NOMO-1 treated with dmso at 0.1 percent for 144 hours (cell line): ENCODE data around the gene TTC9.

Experiments used
- DNase-seq: peaks from one replicate; lab custom pipeline; 2025; ENCODE audit not compliant: unreplicated experiment; lab: John Stamatoyannopoulos, UW

The TTC9 gene

GRCh38 chr14:70641548-70642302, at the start of gene TTC9:
TSS of gene TTC9 (plus strand) at chr14:70641916. CDS start at chr14:70642130, 214 bp downstream.
- DNase-seq, result no peak

- DNase-seq, result no peak
Observed at GRCh38 chr14:70594461-70594860, 47.3 kb upstream of the TTC9 start.

- DNase-seq, result no peak
Observed at GRCh38 chr14:70595443-70596185, 46.1 kb upstream of the TTC9 start.

- no peak for DNase-seq
Observed at GRCh38 chr14:70597731-70598130, 44.0 kb upstream of the TTC9 start.

- no peak for DNase-seq
Observed at GRCh38 chr14:70599345-70599744, 42.4 kb upstream of the TTC9 start.

DNA sequence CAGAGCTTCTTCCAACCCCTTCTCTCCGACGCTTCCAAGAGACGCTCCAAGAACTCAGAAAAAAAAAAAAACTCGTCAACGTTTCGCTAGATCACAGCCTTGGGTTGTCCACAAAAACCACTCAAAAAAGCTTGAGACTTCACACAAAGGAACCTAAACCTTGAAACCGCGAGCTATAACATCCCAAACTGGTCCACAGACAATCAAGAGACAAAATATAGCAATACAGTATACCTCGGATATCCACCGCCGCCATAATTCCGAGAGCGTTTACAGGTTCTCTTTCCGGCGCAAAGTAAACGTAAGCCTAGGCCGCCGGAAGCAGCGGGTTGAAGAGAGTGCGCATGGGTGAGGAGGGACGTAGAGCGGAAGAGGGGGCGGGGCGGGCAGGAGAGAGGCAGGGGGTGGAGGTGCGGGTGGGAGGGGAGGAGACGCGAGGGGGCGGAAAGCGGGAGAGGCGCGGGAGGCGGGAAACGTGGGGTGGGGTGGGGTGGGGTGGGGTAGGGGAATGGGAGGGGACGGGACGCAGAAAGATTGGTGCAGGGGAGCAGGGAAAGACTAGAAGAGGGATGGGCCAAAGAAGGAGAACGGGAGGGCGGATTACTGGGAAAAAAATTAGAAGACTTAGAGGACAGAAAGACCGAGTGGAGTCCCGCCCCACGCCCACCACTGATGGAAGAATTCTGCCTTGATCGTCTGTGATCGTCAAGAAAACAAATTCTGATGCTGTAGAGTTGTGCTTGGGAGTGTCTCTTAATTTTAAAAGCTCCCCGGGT, 41.1 kb upstream of the TTC9 start, which contains the start of gene MED6:
Gene MED6 (minus strand): TSS at position 274 of the 776 bp plus-strand sequence. CDS start 18 bp downstream, at position 256.
- peak; percentile 97 for DNase-seq

DNA sequence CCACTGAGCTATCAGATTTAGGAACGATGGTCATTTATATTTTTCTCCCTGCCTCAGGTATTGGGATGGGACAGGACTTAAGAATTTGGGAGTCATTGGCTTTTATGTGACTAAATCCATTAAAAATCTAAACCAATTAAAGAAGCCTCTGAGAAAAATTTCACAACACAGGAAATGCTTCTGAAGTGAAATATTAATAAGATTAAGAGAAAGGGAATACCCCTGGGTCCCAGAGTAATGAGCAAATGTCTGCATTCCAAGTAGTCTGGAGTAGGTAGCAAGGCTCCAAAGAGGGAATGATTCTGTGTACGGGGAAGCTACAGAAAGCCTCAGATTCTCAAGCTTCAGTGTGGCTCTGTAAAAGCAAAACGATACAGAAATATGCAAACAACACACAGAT, 40.6 kb upstream of the TTC9 start:
- DNase-seq, result no peak

DNA sequence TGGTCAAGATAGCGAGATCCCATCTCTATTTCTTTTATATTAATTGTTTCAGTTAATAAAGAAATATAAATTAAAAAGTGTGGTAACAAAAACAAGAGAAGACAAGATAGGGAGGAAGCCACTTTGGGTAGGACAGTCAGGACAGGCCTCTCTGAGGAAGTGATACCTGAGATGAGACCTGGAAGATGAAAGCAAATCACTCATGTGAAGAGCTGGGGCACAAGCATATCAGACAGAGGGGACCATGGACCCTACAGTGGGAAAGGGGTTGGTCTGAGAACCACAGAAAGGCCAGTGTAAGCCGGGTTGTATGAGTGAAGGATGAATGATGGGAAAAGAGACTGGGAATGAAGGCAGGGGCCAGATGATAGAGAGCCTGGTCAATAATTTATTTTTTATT, 39.5 kb upstream of the TTC9 start:
- no peak for DNase-seq

GRCh38 chr14:70611216-70611615, 30.5 kb upstream of the TTC9 start:
- DNase-seq, result no peak

GRCh38 chr14:70616646-70617045, 25.1 kb upstream of the TTC9 start:
- no peak for DNase-seq

DNA sequence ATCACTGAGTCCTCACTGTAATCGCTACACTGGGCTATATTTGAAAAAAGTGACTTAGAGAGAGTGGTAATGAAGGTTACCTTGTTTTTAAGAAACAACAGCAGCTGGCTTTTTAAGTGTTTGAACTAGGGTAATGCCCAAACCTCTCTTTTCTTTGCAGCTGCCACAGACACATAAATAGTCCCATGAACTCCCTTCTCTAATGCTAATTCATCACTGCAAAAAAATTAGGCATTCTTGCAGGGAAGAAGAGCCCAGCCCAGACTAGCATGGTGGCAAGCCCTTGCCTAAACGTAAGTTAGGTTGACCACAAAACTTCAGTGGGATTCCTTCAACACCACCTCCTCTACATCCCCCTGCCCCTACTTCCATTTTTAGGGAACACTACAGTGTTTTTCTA, 23.4 kb upstream of the TTC9 start:
- DNase-seq, result no peak

DNA sequence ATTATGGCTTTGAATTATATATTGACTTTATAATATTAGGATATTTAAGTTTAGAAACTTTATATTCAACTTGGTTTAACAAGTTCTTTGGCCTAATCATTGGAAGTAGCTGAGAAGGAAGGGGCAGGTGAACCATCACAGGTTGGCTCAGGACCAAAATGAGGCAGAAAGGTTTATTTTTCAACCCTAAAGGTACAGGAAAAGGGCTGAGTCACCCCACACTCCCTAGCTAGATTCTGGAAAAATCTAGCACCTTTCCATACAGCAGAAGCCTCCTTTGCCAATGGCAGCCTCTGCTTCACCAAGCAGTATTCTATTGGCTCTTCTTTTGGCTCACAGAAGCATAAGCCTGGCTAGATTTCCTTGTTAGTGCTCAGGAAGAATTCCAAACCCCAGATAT, 22.0 kb upstream of the TTC9 start:
- DNase-seq, result no peak

DNA sequence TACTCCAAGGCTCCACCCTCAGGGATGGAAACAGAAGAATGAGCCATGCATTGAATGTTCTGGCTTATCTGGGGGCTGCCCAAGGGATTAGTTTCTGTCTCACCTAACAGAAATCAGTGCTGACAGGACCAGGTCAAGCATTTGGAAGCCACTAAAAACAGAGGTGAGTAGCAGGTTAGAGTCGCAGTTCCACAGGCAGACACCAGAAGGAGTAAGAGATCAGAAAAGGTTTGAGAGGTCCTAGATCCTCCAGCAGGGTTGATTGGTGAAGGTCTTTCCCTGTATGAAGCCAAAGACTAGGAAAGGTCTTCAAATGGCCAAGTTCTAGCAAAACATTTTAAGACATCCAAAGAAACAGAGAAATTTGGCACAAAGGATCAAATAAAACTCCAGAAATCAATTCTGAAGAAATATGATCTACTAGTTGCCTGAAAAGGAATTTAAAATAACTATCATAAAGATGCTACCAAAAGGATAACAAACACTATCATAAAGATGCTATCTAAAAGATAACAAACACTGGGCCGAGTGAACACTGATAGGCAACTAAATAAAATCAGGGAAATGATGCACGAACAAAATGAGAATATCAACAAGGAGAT, 19.5 kb upstream of the TTC9 start:
- peak; percentile 19 for DNase-seq

DNA sequence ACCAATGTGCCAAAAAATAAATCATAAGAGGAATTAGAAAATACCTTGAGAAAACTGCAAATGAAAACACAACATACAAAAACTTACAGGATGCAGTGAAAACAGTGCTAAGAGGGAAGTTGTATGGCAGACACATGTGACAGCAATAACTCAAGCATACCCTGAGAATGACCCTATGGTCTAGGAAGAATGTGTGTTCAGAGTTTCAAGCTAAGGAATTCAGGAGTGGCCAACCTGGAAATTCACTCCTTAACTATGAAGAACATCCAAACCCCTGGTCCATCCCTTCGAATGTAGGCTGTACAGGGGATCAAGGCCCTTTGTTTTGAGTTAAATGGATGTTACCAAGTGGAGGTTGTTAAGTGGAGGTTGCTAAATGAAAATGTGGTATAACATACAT, 16.7 kb upstream of the TTC9 start:
- no peak for DNase-seq

GRCh38 chr14:70631948-70632347, 9.8 kb upstream of the TTC9 start:
- no peak for DNase-seq

DNA sequence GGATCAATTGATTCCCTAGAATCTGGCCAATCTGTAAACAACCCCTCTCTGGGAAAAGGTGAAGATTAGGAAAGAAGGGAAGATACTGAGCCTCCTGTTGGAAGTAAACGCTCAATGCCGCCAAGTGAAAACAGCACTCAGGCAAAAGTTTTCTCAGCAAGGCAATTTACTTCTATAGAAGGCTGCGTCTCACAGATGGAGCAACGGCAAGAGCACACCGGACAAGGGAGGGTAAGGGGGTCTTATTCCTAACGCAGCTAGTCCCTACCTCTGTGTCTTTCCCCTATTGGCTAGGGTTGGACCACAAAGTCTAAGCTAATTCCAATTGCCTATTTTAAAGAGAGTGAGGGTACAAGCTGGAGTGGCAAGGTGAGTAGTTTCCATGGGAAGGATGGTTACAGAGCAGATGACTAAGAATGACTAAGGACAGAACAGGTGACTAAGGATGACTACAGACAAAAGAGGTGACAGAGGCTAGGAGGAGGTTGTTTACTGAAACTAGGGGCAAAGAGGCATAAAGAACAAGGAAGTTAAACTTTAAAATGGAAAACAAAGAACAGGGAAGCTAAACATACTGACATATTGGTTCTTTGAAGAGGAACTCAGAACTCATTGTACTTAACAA, 5.6 kb upstream of the TTC9 start:
- DNase-seq, result no peak

GRCh38 chr14:70638416-70638815, 3.3 kb upstream of the TTC9 start:
- no peak for DNase-seq

- no peak for DNase-seq
Observed at GRCh38 chr14:70640938-70641547, 673 bp upstream of the TTC9 start.

DNA sequence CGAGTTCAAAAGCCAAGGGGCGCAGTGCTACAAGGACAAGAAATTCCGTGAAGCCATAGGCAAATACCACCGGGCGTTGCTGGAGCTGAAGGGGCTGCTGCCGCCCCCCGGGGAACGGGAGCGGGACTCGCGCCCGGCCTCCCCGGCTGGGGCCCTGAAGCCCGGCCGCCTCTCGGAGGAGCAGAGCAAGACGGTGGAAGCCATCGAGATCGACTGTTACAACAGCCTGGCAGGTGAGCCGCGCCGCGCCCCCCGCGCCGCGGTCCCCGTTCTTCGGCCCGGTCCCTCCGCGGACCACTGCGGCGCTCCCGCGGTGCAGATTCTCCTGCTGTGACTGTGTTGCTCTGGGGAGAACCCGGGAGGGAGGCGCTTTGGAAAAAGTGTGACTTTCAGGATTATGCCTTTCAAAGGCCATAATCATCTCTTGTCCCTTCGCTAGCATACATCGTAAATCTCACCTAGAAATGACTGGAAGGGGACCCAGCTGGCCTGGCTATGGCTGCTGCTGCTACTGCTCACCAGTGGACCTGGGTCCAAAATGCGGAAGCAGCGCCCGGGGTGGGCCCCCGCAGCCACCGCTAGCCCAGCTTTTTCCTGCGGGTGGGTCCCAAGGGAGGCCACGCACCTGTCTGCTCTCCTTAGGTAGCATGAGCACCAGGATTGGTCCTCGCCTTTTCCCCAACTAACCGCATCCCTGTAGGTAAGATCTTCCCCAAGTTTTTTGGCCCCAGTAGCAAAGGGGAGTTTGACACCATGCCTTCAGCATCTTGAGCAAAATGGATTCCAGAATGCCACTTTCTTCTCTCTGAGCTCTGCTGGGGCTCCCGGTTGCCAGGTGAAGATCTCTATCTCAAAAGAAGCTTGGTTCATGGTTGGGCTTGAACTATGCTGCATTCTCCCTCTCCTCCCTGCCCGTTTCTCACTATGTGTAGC, 853 bp downstream of the TTC9 start:
- peak; percentile 12 for DNase-seq
